Activated naive CD8-positive, alpha-beta T cell (primary cell): Measurements from ENCODE around the gene GNAL.
"Not testable (repeated sequence)": the region's sequence is repeated elsewhere in the genome, so short reads cannot be mapped to it uniquely, and the experiment has no call there.

Experiments
- H3K27ac Mint-ChIP-seq: one replicate; pipeline ENCODE4 v1.8.0; 2021; ENCODE audit warnings: mixed read lengths
- H3K27me3 Mint-ChIP-seq: one replicate; pipeline ENCODE4 v1.8.0; 2021; ENCODE audit warnings: mixed read lengths
- H3K36me3 Mint-ChIP-seq: one replicate; pipeline ENCODE4 v1.8.0; 2021; ENCODE audit warnings: mixed read lengths
- H3K4me1 Mint-ChIP-seq: one replicate; pipeline ENCODE4 v1.8.0; 2021; ENCODE audit warnings: low read depth, mixed read lengths
- H3K4me3 Mint-ChIP-seq: one replicate; pipeline ENCODE4 v1.8.0; 2021; ENCODE audit warnings: mild to moderate bottlenecking, mixed read lengths
- H3K9me3 Mint-ChIP-seq: one replicate; pipeline ENCODE4 v1.8.0; 2021; ENCODE audit warnings: low read depth, mixed read lengths

Gene GNAL

DNA sequence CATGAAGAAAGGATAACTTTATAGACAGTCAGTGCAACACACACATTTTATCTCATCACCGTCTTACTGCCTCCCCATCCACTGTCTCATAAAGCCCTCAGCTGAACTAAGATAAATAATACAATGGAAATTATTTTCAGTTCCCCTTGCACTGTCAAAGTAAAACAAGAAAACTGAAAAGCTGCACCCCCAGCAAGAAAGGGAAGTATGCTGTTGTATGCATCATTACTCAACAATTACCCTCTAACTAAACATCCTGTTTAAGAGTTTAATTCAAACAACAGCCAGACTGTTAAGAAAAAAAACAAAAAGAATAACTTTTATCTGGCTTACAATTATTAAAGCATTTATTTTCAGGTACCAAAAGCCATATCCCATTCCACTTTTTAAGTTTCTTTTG is 194.1 kb downstream of the GNAL start:
- no peaks in the 10 kb centered on the region for H3K27me3 Mint-ChIP-seq
- H3K27ac Mint-ChIP-seq = no peak overlapping the region
- no peaks in the 10 kb centered on the region for H3K36me3 Mint-ChIP-seq
- no peak overlapping the region for H3K4me3 Mint-ChIP-seq
- no peaks in the 10 kb centered on the region for H3K4me1 Mint-ChIP-seq
- no peaks in the 10 kb centered on the region for H3K9me3 Mint-ChIP-seq

DNA sequence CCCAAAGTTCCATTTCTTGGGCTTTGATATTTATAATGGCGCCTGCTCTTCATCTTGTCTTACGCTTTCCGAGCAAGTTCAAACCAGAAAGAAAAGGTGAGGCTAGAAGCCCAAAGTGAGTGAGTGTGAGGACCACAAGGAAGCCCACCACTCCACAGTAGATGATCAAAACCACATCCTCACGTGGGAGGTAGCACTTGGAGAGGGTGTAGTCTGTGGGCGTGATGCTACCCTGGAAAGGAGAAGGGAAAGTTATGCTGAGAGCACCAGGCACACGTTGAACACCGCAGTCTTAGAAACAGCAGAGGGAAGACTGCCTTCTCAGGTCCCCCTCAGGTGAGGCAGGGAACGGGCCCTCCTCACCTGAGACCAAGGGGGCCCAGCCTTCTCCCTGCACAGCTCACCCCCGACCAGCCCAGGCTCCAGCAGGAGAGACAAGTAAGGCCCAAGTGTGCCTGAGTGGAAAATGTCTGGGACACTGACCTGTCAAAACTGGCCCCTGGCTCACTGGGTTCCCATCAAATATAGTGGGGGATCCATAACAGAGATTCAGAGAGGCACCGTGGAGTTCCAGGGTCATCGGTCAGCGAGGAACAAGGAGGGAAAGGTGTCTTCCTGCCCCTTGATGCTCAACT is 195.4 kb downstream of the GNAL start:
- H3K9me3 Mint-ChIP-seq = no peaks in the 10 kb centered on the region
- H3K4me1 Mint-ChIP-seq = no peaks in the 10 kb centered on the region
- no peak overlapping the region for H3K27ac Mint-ChIP-seq
- no peaks in the 10 kb centered on the region for H3K27me3 Mint-ChIP-seq
- no peaks in the 10 kb centered on the region for H3K36me3 Mint-ChIP-seq
- no peak overlapping the region for H3K4me3 Mint-ChIP-seq

DNA sequence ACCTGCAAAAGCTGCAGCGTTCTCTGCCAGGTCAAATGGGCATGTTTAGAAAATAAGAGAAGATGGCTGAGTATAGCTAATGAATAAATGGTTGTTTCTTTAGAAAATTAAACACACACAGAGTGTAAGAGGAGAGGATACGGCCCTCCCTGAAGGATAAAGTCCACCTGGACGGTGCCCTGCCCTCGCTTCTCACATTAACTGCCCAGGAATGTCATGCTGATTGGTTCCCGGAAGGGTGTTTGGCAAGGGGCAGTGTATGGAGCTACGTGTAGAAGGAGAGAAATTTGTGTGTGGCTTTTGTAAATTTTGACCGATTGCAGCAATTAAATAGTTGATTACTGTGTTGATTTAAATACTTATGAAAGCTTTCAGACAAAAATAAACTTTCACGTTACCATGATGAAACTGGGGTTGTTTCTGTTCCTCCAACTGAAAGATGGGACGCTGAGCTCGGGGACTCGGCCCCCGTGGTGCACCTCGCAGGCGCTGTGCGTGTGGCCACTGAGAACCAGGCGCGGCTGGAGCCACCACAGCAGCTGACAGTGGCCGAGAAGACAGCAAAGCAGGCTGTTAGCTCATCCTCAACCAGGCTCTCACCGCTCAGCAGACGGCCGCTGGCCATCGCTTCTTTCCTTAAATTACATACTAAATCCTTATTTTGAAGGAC is 196.3 kb downstream of the GNAL start:
- Mint-ChIP-seq H3K9me3 (no peaks in the 10 kb centered on the region), H3K4me3 (no peak overlapping the region), H3K27ac (peak overlapping the region; percentile 28), H3K36me3 (no peaks in the 10 kb centered on the region), H3K4me1 (no peaks in the 10 kb centered on the region), H3K27me3 (no peaks in the 10 kb centered on the region)

DNA sequence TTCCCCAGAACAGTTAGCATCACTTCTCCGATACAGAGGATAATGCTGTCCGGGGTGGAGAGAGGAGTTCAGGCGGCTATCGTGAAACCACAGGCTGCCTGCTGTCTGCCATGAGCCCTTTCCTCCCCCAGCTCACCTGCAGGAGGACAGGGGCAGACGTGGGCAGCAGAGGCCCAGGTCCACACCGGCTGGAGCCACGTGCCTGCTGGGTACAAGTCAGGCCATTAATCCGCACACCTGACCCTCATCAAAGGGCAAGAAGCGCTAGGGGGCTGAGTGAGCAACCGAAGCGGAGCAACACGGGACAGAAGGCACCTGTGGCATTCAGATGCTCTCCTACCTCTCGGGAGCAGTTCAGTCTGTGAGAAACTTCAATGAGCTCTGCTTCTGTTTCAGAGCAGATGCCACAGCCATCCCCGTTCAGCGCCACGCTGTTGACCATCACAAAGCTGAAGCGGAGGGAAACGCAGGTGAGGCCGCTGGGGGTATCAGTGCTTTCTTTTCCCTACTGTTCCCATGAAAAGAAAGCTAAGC is 197.6 kb downstream of the GNAL start:
- no peaks in the 10 kb centered on the region for H3K9me3 Mint-ChIP-seq
- peaks cover 3% of the 10 kb centered on the region for H3K36me3 Mint-ChIP-seq
- H3K4me1 Mint-ChIP-seq = no peaks in the 10 kb centered on the region
- no peak overlapping the region for H3K4me3 Mint-ChIP-seq
- H3K27me3 Mint-ChIP-seq = no peaks in the 10 kb centered on the region
- no peak overlapping the region for H3K27ac Mint-ChIP-seq

DNA sequence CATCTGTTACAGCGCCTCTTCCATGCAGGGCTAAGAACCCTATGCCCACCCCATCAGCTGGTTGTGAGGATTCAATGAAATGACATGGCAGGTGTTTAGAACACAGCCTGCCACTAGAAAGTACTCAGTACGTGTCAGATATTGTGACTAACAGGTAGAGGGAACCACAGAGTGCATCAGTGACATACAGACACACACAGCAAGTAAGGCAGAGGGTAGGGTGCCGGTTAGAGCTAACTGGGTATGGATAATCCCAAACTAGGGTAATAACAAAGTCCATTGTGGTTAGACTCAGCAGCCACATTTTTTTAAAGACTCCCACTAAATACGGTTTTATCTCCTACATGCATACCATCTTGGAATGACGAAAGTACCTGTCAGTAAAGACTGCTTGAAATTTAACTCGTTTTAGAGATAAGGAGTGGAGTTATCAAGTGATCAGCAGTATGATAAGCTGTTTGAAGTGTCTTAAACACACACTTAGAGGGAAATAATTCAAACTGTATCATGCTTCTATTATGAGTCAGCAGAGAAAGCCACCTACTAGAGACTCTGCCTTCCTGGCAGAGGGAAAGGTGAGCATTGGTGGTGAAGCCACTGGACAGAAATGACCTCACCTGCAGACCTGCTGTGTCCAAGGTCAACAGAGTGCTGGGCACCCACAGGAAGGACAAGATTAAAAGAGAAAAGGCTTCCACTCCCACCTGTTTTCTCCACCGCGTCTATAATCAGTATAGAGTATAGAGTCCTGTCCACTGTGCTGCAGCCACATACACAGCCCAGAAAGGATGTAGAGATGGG is 198.5 kb downstream of the GNAL start:
- Mint-ChIP-seq H3K27me3 (no peaks in the 10 kb centered on the region), H3K4me3 (no peak overlapping the region), H3K36me3 (peaks cover 3% of the 10 kb centered on the region), H3K9me3 (no peaks in the 10 kb centered on the region), H3K27ac (no peak overlapping the region), H3K4me1 (no peaks in the 10 kb centered on the region)

DNA sequence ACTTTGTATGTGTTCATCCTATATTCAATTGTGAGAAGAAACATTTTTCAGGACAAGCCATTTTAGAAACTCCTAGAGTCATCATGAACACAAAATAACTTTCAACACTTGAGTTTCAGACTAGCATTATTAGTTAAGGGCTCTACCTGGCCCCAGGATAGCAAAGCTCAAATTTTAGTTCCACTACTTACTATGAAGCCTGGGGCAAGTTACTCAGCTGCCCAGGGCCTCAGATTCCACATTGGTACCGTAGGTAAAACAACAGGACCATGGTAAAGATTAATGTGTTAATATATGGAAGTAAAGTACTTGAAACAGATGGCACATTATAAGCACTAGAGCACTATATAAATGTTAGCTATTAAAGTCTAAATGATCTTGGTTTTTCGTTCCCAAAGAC is 199.7 kb downstream of the GNAL start:
- H3K27me3 Mint-ChIP-seq = no peaks in the 10 kb centered on the region
- H3K4me3 Mint-ChIP-seq = no peak overlapping the region
- no peak overlapping the region for H3K27ac Mint-ChIP-seq
- H3K36me3 Mint-ChIP-seq = peaks cover 3% of the 10 kb centered on the region
- H3K4me1 Mint-ChIP-seq = no peaks in the 10 kb centered on the region
- no peaks in the 10 kb centered on the region for H3K9me3 Mint-ChIP-seq

DNA sequence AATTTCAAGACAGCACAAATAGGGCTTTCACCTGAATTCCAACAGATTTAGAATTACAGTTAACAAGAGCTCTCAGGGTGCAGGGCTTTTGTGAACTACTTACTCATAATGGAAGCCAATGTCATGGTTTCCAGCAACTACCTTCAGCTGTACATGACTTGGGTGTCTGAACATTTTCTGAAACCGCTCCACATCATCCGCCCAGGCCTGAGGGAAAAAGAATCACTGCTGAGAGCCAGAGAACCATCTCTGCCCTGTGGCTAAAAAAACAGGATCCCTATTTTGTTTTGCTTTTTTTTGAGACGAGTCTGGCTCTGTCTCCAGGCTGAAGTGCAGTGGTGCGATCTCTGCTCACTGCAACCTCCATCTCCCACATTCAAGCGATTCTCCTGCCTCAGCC is 200.2 kb downstream of the GNAL start:
- Mint-ChIP-seq H3K4me1 (no peaks in the 10 kb centered on the region), H3K9me3 (no peaks in the 10 kb centered on the region), H3K27ac (no peak overlapping the region), H3K27me3 (no peaks in the 10 kb centered on the region), H3K36me3 (peaks cover 3% of the 10 kb centered on the region), H3K4me3 (no peak overlapping the region)

DNA sequence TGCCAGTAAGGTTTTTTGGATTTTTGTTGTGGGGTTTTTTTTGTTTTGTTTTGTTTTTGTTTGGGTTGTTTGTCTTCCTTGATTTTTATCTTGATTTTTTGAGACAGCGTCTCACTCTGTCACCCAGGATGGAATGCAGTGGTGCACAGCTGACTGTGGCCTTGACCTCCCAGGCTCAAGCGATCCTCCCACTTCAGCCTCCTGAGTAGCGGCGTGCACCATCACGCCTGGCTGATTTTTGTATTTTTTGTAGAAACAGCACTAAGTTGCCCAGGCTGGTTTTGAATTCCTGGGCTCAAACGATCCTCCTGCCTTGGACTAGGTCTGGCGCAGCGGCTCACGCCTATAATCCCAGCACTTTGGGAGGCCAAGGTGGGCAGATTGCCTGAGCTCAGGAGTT is 202.7 kb downstream of the GNAL start:
- Mint-ChIP-seq H3K4me3 (no peak overlapping the region), H3K36me3 (peaks cover 4% of the 10 kb centered on the region), H3K4me1 (no peaks in the 10 kb centered on the region), H3K27me3 (no peaks in the 10 kb centered on the region), H3K27ac (no peak overlapping the region), H3K9me3 (no peaks in the 10 kb centered on the region)

DNA sequence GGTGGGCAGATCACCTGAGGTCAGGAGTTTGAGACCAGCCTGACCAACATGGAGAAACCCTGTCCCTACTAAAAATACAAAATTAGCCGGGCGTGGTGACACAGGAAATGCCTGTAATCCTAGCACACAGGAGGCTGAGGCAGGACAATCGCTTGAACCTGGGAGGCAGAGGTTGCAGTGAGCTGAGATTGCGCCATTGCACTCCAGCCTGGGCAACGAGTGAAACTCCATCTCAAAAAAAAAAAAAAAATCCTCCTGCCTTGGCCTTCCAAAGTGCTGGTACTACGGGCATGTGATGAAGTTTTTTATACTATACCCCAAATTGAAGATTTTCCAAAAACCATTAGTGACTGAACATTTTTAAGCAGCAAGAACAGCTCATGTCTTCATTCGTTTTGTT is 203.4 kb downstream of the GNAL start:
- not testable (repeated sequence) for H3K27ac Mint-ChIP-seq, H3K4me1 Mint-ChIP-seq, H3K36me3 Mint-ChIP-seq, H3K4me3 Mint-ChIP-seq, H3K27me3 Mint-ChIP-seq, H3K9me3 Mint-ChIP-seq

DNA sequence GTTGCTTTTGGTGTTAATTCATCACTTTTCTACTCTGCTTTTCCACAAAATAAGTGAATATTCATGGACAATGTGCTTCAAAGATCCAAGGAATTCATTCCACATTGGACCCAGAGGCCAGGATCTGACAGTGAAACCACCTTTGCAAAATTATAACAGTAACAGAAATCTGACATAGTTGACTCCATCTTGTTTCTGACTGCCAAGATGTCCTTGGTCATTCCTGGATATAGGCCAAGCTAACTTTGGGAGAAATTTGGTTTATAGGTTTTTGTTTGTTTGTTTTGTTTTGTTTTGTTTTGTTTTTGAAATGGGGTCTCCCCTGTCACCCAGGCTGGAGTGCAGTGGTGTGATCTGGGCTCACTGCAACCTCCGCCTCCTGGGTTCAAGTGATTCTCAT is 208.7 kb downstream of the GNAL start:
- no peaks in the 10 kb centered on the region for H3K27me3 Mint-ChIP-seq
- peaks cover 4% of the 10 kb centered on the region for H3K4me1 Mint-ChIP-seq
- H3K4me3 Mint-ChIP-seq = no peak overlapping the region
- no peaks in the 10 kb centered on the region for H3K9me3 Mint-ChIP-seq
- H3K36me3 Mint-ChIP-seq = peaks cover 14% of the 10 kb centered on the region
- no peak overlapping the region for H3K27ac Mint-ChIP-seq

DNA sequence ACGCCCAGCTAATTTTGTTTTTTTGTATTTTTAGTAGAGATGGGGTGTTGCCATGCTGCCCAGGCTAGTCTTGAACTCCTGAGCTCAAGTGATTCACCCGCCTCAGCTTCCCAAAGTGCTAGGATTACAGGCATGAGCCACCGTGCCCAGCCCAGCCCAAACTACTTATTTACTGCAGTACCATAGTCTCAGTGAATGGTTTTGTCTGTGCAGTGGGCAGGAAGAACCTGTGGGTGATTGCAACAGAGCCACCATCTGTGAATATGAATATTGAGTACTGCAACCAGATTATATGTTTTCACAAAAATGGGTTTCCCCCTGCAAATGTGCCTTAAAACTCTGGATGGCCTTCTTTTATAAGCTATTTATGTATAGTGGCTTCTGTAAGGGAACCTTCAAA is 210.0 kb downstream of the GNAL start:
- H3K27me3 Mint-ChIP-seq = no peaks in the 10 kb centered on the region
- peaks cover 8% of the 10 kb centered on the region for H3K4me1 Mint-ChIP-seq
- H3K4me3 Mint-ChIP-seq = no peak overlapping the region
- no peak overlapping the region for H3K27ac Mint-ChIP-seq
- H3K9me3 Mint-ChIP-seq = no peaks in the 10 kb centered on the region
- H3K36me3 Mint-ChIP-seq = peaks cover 17% of the 10 kb centered on the region

DNA sequence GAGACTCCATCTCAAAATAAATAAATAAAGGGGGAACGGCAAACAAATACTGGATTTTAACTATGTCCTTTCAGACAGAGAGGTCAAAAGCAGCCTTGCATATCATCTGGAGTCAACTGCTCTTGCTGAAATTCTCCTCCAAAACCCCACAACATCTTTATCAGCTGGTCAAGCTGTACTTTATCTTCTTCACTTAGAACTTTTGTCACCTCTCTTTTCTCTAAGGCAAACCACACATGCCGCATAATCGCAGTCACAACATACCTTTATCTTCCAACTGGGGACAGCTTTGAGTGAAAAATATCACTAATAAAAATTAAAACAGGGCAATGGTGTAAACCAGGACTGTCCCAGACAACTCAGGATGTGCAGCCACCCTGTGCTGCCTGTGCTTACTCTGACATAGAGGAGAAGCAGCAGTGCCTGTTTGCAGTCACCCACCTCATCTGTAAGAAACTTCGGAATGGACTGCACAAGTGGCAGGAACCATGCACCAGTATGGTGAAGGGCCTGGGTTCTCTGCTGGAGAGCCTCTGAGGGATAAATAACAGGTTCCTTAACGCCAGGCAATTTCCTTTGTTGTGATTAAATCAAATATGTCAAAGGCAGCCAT is 212.9 kb downstream of the GNAL start:
- Mint-ChIP-seq H3K36me3 (peaks cover 15% of the 10 kb centered on the region), H3K4me1 (peaks cover 16% of the 10 kb centered on the region), H3K4me3 (no peak overlapping the region), H3K27me3 (no peaks in the 10 kb centered on the region), H3K9me3 (no peaks in the 10 kb centered on the region), H3K27ac (no peak overlapping the region)

DNA sequence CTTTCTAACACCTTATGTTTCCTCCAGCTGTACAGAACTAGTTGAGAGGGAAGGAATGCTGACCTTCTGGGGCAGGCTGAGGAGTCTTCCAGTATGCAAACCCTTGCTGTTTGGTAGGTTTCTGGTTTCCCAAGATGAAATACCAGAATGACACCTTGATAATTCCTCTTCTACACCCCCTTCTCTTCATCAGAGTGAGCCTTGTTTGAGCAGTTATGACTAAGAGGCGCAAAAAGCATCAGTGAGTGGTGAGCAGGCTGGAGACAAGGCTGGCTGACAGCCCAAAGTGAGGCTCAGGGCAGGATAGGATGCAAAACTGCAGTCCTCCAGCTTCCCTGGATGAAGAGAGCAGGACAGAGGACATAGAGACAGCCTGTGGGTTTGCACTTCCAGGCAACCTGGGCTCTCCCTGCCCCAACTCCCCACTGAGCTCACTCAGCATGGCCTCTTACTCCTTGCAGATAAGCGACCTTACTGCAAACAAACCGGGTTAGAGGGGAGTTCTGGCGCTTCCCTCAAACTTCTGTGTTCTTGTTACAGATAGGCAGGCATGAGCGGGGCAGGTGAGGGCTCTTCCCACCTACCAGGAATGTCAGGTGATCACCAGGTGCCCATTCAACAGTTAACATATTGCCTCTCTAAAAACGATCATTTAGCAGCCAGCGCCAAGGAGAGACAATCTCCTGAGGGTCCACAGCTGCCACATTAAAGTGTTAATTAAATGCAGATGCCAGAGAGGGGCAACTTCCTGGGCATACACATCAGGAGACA is 213.6 kb downstream of the GNAL start:
- peaks cover 15% of the 10 kb centered on the region for H3K36me3 Mint-ChIP-seq
- H3K4me1 Mint-ChIP-seq = peaks cover 23% of the 10 kb centered on the region
- no peaks in the 10 kb centered on the region for H3K9me3 Mint-ChIP-seq
- no peak overlapping the region for H3K27ac Mint-ChIP-seq
- H3K4me3 Mint-ChIP-seq = no peak overlapping the region
- no peaks in the 10 kb centered on the region for H3K27me3 Mint-ChIP-seq

DNA sequence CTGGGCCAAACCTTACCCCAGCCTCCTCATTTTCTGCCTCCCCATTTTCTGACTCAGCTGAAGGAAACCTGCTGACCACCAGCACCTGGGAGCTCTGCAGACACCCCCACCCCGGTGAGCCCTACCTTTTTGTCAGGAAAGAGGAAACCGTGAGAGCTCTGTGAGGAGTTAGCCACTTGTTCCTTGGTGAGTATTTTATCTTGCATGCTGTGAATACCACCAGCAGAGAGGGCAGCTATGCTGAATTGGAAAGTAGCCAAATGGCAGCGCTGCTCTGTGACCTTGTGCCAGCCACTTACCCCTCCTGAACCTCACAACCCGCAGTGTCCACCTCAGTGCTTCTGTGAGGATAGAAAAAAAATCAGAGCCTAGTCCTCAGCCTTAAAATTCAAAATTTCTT is 216.5 kb downstream of the GNAL start:
- peaks cover 29% of the 10 kb centered on the region for H3K4me1 Mint-ChIP-seq
- no peak overlapping the region for H3K27ac Mint-ChIP-seq
- H3K27me3 Mint-ChIP-seq = no peaks in the 10 kb centered on the region
- H3K9me3 Mint-ChIP-seq = no peaks in the 10 kb centered on the region
- H3K36me3 Mint-ChIP-seq = peaks cover 10% of the 10 kb centered on the region
- H3K4me3 Mint-ChIP-seq = no peak overlapping the region
